Neural progenitor cell (in vitro differentiated cells): ENCODE results near the gene MUC12. TPM values are rescaled to one million over a fixed set of nuclear protein-coding genes. Genes with fewer than 3 reads are reported as not detected.

ENCODE experiments used
- DNase-seq: peaks from one replicate; pipeline ENCODE4 v3.0.0-alpha.2; 2016; ENCODE audit warnings: low spot score
- H2AFZ ChIP-seq: fragments of 200-600 bp; sonication (generic); replicated peaks from 2 replicates; pipeline ENCODE4 v1.6.1; 2016; ENCODE audit warnings: antibody characterized with exemption
- H3F3A ChIP-seq: fragments of 200-600 bp; sonication (generic); 2 replicates; pipeline ENCODE4 v1.6.1; 2016; ENCODE audit warnings: antibody characterized with exemption, low read depth
- H3K27ac ChIP-seq: fragments of 200-600 bp; sonication (generic); 2 replicates; pipeline ENCODE4 v1.5.1; 2016; ENCODE audit warnings: mild to moderate bottlenecking
- H3K27me3 ChIP-seq: fragments of 200-600 bp; sonication (generic); 2 replicates; pipeline ENCODE4 v1.6.1; 2016; ENCODE audit warnings: mild to moderate bottlenecking, moderate library complexity
- H3K36me3 ChIP-seq: fragments of 200-600 bp; sonication (generic); 2 replicates; pipeline ENCODE4 v1.5.1; 2016
- H3K4me1 ChIP-seq: fragments of 200-600 bp; sonication (generic); 2 replicates; pipeline ENCODE4 v1.6.1; 2016; ENCODE audit warnings: mixed run types
- H3K4me2 ChIP-seq: fragments of 200-600 bp; sonication (generic); 2 replicates; pipeline ENCODE4 v1.6.1; 2016
- H3K4me3 ChIP-seq: fragments of 200-600 bp; sonication (generic); 2 replicates; pipeline ENCODE4 v1.5.1; 2016
- H3K79me2 ChIP-seq: fragments of 200-600 bp; sonication (generic); 2 replicates; pipeline ENCODE4 v1.6.1; 2016; ENCODE audit warnings: low read depth
- H3K9ac ChIP-seq: fragments of 200-600 bp; sonication (generic); 2 replicates; pipeline ENCODE4 v1.6.1; 2016
- H3K9me3 ChIP-seq: fragments of 200-600 bp; sonication (generic); 2 replicates; pipeline ENCODE4 v1.5.1; 2016; ENCODE audit warnings: low read depth
- H4K20me1 ChIP-seq: fragments of 200-600 bp; sonication (generic); 2 replicates; pipeline ENCODE4 v1.6.1; 2016; ENCODE audit warnings: low read depth
- H3K27ac Mint-ChIP-seq: 3 replicates; pipeline ENCODE4 v1.8.0; 2021; ENCODE audit warnings: mixed read lengths
- H3K27me3 Mint-ChIP-seq: 2 replicates; pipeline ENCODE4 v1.8.0; 2022; ENCODE audit warnings: low read depth, mild to moderate bottlenecking, inconsistent platforms, moderate library complexity, mixed read lengths; ENCODE audit not compliant: insufficient read depth
- H3K36me3 Mint-ChIP-seq: 3 replicates; pipeline ENCODE4 v1.8.0; 2021; ENCODE audit warnings: mixed read lengths
- H3K4me1 Mint-ChIP-seq: 3 replicates; pipeline ENCODE4 v1.8.0; 2021; ENCODE audit warnings: mixed read lengths
- H3K4me3 Mint-ChIP-seq: 3 replicates; pipeline ENCODE4 v1.8.0; 2021; ENCODE audit warnings: mild to moderate bottlenecking, moderate library complexity, mixed read lengths
- H3K9me3 Mint-ChIP-seq: 3 replicates; pipeline ENCODE4 v1.8.0; 2020; ENCODE audit warnings: mixed read lengths
- CTCF ChIP-seq: fragments of 200-600 bp; sonication (generic); IDR thresholded peaks from 2 replicates; pipeline ENCODE4 v1.5.1; 2017; ENCODE audit warnings: antibody characterized with exemption, mild to moderate bottlenecking
- EZH2 ChIP-seq: fragments of 200-600 bp; sonication (generic); IDR thresholded peaks from 2 replicates; pipeline ENCODE4 v1.6.1; 2017; ENCODE audit warnings: antibody characterized with exemption, mild to moderate bottlenecking, moderate library complexity
- EZH2phosphoT487 ChIP-seq: fragments of 200-600 bp; sonication (generic); IDR thresholded peaks from 2 replicates; pipeline ENCODE4 v1.6.1; 2017; ENCODE audit warnings: antibody characterized with exemption
- total RNA-seq: library from RNA; depleted of rRNA; stranded (reverse); fragments of >200 nt; gene quantifications from 2 replicates; pipeline ENCODE4 v1.2.3, GENCODE V29; 2015; ENCODE audit warnings: low replicate concordance

Gene MUC12
- total RNA-seq, 1 donor from 2014 or later, result not detected

GRCh38 chr7:100942045-100942774 is 27.2 kb upstream of the MUC12 start:
- H3K4me2 ChIP-seq, result no peak overlapping the region
- no peak overlapping the region for H2AFZ ChIP-seq
- H3K27ac ChIP-seq, result no peak overlapping the region
- no peaks in the 10 kb centered on the region for H3K27me3 ChIP-seq
- no peak overlapping the region for H3K9ac ChIP-seq
- H3K4me1 ChIP-seq, result peaks cover 7% of the 10 kb centered on the region
- H3F3A ChIP-seq, result no peaks in the 10 kb centered on the region
- H3K4me3 ChIP-seq, result no peak overlapping the region
- H3K79me2 ChIP-seq, result no peaks in the 10 kb centered on the region
- Mint-ChIP-seq H3K27me3 (peaks cover 10% of the 10 kb centered on the region), H3K36me3 (no peaks in the 10 kb centered on the region), H3K4me3 (no peak overlapping the region), H3K9me3 (peaks cover 17% of the 10 kb centered on the region), H3K4me1 (peaks cover 4% of the 10 kb centered on the region), H3K27ac (no peak overlapping the region)
- no peaks in the 10 kb centered on the region for H4K20me1 ChIP-seq
- H3K9me3 ChIP-seq, result no peaks in the 10 kb centered on the region
- no peak for TF ChIP-seq EZH2phosphoT487
- no peak for TF ChIP-seq CTCF
- TF ChIP-seq EZH2, result no peak
- no peaks in the 10 kb centered on the region for H3K36me3 ChIP-seq
- no peak for DNase-seq

GRCh38 chr7:100943693-100944092 is 25.7 kb upstream of the MUC12 start:
- H4K20me1 ChIP-seq, result no peaks in the 10 kb centered on the region
- no peak overlapping the region for H3K9ac ChIP-seq
- no peak for DNase-seq
- peaks cover 7% of the 10 kb centered on the region for H3K4me1 ChIP-seq
- no peaks in the 10 kb centered on the region for H3K9me3 ChIP-seq
- H3K4me2 ChIP-seq, result no peak overlapping the region
- H3K27me3 Mint-ChIP-seq, result peaks cover 10% of the 10 kb centered on the region
- H3K27me3 ChIP-seq, result no peaks in the 10 kb centered on the region
- peak overlapping the region; percentile 44 for H3K27ac Mint-ChIP-seq
- H3K27ac ChIP-seq, result no peak overlapping the region
- H3K9me3 Mint-ChIP-seq, result peaks cover 16% of the 10 kb centered on the region
- no peak overlapping the region for H3K4me3 ChIP-seq
- no peaks in the 10 kb centered on the region for H3K36me3 Mint-ChIP-seq
- H2AFZ ChIP-seq, result no peak overlapping the region
- H3K79me2 ChIP-seq, result no peaks in the 10 kb centered on the region
- no peaks in the 10 kb centered on the region for H3K36me3 ChIP-seq
- no peaks in the 10 kb centered on the region for H3F3A ChIP-seq
- H3K4me3 Mint-ChIP-seq, result no peak overlapping the region
- H3K4me1 Mint-ChIP-seq, result peaks cover 4% of the 10 kb centered on the region
- TF ChIP-seq CTCF (no peak), EZH2phosphoT487 (no peak), EZH2 (no peak)

GRCh38 chr7:100944138-100944537 is 25.2 kb upstream of the MUC12 start:
- no peak for DNase-seq
- Mint-ChIP-seq H3K36me3 (no peaks in the 10 kb centered on the region), H3K4me3 (no peak overlapping the region), H3K9me3 (peaks cover 13% of the 10 kb centered on the region), H3K4me1 (peaks cover 5% of the 10 kb centered on the region), H3K27ac (peak overlapping the region; percentile 44), H3K27me3 (peaks cover 10% of the 10 kb centered on the region)
- H3K27me3 ChIP-seq, result peaks cover 4% of the 10 kb centered on the region
- no peak overlapping the region for H3K9ac ChIP-seq
- no peak overlapping the region for H3K4me3 ChIP-seq
- no peak overlapping the region for H2AFZ ChIP-seq
- TF ChIP-seq CTCF (no peak), EZH2phosphoT487 (no peak), EZH2 (no peak)
- H3K27ac ChIP-seq, result no peak overlapping the region
- H3K9me3 ChIP-seq, result no peaks in the 10 kb centered on the region
- no peaks in the 10 kb centered on the region for H4K20me1 ChIP-seq
- peaks cover under 1% of the 10 kb centered on the region for H3F3A ChIP-seq
- H3K36me3 ChIP-seq, result no peaks in the 10 kb centered on the region
- no peak overlapping the region for H3K4me2 ChIP-seq
- H3K79me2 ChIP-seq, result no peaks in the 10 kb centered on the region
- H3K4me1 ChIP-seq, result peaks cover 8% of the 10 kb centered on the region
